Measurements from ENCODE around the gene FAM118B.

- TF ChIP-seq CTCF (IDR thresholded peaks at IDR 0.05): no peak
- TF ChIP-seq POLR2A (IDR thresholded peaks at IDR 0.05): no peak
- no peak for TF ChIP-seq POLR2AphosphoS5 (IDR thresholded peaks at IDR 0.05)
Observed at GRCh38 chr11:126197277-126197939, 14.2 kb upstream of the FAM118B start.
